ENCODE data around the gene MSTN.

GRCh38 chr2:190106783-190107182 lies 44.3 kb upstream of the MSTN start:
- TF ChIP-seq GATA2 (IDR thresholded peaks at IDR 0.05; ENCODE audit: low read depth, low read length) = no peak
- no peak for TF ChIP-seq GATA3 (IDR thresholded peaks at IDR 0.05; ENCODE audit: low read depth, low read length)
